Colon (tissue), 2 donors: ENCODE data around the gene SLCO1A2.

Experiments used
- FAIRE-seq: peaks from 2 replicates; lab custom pipeline; 2012; peaks lifted over from hg19 to GRCh38; lab: Jason Lieb, UNC
- donor health status: control.
- donor health status: control.

Gene SLCO1A2

GRCh38 chr12:21219206-21219605, 115.5 kb downstream of the SLCO1A2 start:
- FAIRE-seq, result no peak
